Activated CD8-positive, alpha-beta memory T cell treated with anti-CD3 and anti-CD28 coated beads for 48 hours (primary cell): Measurements from ENCODE around the gene CACNA1F.

Source experiments
- DNase-seq, 3 experiments: peaks; one replicate each; pipeline ENCODE4 v3.0.0-alpha.2; 2020; ENCODE audit warnings: low read depth in 2 of 3, low spot score in 2 of 3

CACNA1F gene

GRCh38 chrX:49231333-49232000 lies 1.7 kb downstream of the CACNA1F start:
- no peak for DNase-seq

- DNase-seq, result peak; percentile 20 to 27 (median 24)
Observed at GRCh38 chrX:49230500-49231232, 2.5 kb downstream of the CACNA1F start.

- DNase-seq, result no peak
Observed at GRCh38 chrX:49228185-49228584, 5.0 kb downstream of the CACNA1F start.

DNA sequence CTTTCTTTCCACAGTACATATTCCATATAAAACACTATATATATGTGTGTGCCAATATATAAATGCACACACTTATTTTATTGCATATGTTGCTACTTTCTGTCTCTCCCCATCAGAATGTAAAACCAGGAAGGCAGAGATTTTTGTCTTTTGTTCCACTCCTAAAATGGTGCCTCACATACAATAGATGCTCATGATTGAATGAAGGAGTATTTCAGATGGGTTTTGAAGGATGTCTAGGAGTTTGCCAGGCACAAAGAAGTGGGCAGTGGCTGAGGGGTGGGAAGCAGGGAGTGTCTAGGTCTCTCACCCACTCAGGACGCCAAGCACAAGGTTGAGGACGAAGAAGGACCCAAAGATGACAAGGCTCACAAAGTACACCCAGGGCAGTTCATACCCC lies 5.4 kb downstream of the CACNA1F start:
- DNase-seq, result no peak

DNA sequence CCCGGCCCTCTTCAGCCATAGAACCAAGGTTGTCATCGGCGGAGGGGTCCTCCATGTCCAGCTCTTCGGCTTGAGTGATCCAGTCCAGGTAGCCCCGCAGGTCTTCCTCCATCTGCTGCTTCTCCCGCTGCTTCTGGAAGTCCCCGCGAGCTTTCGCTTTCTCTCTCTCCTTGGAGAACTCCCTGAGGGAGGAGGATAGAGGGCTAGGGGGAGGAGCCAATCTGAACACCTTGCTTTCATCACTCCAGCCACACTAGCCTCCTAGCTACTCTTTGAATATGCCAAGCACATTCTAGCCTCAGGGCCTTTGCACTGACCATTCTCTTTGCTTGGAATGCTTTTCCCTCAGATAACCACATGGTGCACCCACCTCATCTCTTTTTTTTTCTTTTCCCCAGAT lies 6.2 kb downstream of the CACNA1F start:
- DNase-seq, result no peak

- no peak for DNase-seq
Observed at GRCh38 chrX:49225858-49226257, 7.3 kb downstream of the CACNA1F start.

DNA sequence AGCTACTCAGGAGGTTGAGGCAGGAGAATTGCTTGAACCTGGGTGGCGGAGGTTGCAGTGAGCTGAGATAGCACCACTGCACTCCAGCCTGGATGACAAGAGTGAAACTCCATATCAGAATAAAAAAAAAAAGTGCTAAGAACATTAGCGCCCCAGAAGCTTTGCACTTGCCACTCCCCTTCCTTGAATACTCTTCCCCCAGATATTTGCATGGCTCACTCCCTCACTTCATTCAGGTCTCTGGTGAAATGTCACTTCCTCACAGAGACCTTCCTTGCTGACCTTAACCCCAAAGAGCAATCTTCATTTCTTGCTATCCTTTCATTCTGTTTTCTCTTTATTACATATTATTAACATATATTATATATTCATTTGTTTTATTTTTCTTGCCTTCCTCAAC lies 11.3 kb downstream of the CACNA1F start:
- no peak for DNase-seq

- DNase-seq, result no peak
Observed at GRCh38 chrX:49220100-49220499, 13.0 kb downstream of the CACNA1F start.

DNA sequence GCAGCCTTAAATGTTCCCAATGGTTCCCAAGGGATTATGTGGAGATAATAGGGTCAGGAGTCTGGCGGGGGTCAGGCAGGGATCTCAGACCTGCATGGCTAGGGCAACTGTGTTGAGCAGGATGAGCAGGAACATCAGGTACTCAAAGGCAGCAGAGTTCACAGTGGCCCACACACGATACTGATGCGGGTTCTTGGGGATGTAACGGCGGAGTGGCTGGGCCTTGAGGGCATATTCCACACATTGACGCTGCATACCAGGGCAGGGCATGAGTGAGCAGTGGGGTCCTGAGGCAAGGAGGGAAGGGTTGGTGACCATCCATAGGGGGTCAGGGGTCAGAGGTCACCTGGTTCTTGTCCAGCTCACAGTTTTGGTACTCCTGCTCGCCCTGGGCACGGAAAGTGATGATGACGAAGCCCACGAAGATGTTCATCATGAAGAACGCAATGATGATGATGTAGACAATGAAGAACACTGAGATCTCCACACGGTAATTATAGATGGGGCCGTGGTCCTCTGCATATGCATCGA lies 18.1 kb downstream of the CACNA1F start:
- no peak for DNase-seq

DNA sequence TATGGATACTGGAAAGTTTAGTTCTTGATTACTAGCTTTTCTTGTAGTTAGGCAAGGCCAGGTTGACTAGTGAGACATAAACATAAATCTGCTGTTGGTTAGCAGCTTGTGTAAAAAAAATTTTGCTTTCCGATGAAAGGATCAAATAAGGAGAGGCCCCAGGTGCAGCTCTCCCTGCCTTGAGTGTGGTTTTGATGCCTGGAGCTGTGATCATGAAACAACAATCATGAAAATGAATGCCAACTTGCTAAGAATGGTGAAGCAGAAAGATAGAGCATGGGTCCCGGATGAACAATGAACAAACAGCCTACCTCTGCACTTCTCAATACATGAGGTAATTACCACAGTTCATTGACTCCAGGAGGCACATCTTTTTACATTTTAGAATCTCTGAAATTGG lies 18.7 kb downstream of the CACNA1F start:
- DNase-seq, result no peak

DNA sequence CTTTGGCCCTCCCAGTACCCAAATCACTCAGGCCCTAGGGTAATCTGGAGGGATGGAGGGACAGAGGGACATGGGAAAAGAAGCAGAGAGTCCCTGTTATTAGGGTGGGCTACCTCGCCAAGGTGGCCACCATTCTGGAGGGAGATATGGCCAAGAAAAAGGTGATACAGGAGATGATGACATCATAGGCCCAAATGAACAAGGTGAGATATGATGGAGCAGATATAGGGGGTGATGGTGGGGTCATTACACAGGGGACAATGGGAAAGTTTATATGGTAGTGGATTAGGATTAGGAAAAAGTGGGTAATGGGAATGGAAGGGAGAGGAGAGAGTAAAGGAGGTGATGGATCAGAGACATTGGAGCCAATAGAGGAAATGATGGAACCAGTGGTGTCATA lies 20.3 kb downstream of the CACNA1F start:
- no peak for DNase-seq

- no peak for DNase-seq
Observed at GRCh38 chrX:49212209-49212608, 20.9 kb downstream of the CACNA1F start.

GRCh38 chrX:49211074-49211473 lies 22.1 kb downstream of the CACNA1F start:
- no peak for DNase-seq

- DNase-seq, result no peak
Observed at GRCh38 chrX:49210406-49210805, 22.7 kb downstream of the CACNA1F start.

GRCh38 chrX:49209434-49210251 lies 23.5 kb downstream of the CACNA1F start:
- DNase-seq, result no peak

DNA sequence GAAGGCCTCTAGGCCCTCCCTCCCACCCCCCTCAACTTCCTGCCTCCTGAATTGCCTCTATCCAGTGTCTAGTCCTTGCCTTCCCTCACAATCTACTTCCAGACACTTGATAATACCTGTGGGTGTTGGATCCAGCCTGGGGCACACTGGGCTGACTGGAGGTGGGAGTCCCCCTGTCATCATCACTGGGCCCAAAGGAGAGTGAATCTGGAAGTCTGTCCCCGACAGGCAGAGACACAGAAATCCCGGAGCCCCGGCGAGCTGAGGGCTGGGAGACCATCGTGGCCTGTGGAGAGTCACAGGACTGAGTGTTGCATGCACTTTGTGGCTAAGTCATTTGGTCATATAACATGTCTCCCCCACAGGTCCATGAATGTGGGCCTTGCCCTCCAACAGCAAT lies 24.7 kb downstream of the CACNA1F start:
- no peak for DNase-seq

GRCh38 chrX:49206543-49206942 lies 26.6 kb downstream of the CACNA1F start:
- no peak for DNase-seq

- no peak for DNase-seq
Observed at GRCh38 chrX:49205443-49205842, 27.7 kb downstream of the CACNA1F start.

- no peak for DNase-seq
Observed at GRCh38 chrX:49204709-49205108, 28.4 kb downstream of the CACNA1F start.

- no peak for DNase-seq
Observed at GRCh38 chrX:49204017-49204416, 29.1 kb downstream of the CACNA1F start.

DNA sequence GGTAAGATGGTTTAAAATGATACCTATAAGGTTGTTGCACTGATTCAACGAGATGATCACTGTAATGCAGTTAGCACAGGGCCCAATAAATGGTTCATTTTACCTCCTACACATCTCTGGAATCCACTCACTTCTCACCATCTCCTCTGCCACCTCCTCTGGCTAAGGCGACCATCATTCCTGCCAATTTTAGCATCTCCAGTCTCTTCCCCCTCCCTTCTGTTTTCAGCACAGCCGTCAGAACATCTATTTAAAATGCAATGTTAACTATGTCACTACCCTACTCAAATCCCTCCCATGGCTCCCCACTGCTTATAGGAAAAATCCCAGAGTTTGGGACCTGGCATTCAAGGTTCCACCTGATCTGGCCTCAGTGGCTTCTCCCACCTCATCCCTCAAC lies 29.6 kb downstream of the CACNA1F start:
- DNase-seq, result no peak

DNA sequence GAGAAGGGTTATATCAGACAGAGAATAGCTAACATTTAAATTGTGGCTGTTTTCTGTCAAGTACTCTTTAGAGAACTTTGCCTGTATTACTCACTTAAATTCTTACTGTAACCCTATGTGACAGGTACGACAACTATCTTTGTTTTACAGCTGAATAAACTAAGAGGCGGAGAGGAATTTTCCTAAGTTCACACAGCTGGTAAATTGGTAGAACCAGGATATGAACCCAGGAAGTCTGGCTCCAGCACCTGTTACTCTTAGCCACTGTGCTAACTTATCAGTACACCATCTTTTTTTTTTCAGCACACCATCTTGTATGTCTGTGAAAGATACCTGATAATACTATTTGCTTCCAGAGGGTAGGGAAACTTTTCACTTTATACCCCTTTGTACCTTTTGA lies 31.1 kb downstream of the CACNA1F start:
- DNase-seq, result no peak
